GM21528 (cell line): ENCODE data around the gene AFMID.
"Not testable (repeated sequence)": the region's sequence is repeated elsewhere in the genome, so short reads cannot be mapped to it uniquely, and the experiment has no call there.

Source experiments
- ATAC-seq: cut with Tn5 transposase; IDR thresholded peaks from one replicate; pipeline ENCODE4 v1.9.1; 2021; ENCODE audit warnings: mild to moderate bottlenecking, moderate library complexity; ENCODE audit not compliant: unreplicated experiment, low FRiP score

AFMID gene

DNA sequence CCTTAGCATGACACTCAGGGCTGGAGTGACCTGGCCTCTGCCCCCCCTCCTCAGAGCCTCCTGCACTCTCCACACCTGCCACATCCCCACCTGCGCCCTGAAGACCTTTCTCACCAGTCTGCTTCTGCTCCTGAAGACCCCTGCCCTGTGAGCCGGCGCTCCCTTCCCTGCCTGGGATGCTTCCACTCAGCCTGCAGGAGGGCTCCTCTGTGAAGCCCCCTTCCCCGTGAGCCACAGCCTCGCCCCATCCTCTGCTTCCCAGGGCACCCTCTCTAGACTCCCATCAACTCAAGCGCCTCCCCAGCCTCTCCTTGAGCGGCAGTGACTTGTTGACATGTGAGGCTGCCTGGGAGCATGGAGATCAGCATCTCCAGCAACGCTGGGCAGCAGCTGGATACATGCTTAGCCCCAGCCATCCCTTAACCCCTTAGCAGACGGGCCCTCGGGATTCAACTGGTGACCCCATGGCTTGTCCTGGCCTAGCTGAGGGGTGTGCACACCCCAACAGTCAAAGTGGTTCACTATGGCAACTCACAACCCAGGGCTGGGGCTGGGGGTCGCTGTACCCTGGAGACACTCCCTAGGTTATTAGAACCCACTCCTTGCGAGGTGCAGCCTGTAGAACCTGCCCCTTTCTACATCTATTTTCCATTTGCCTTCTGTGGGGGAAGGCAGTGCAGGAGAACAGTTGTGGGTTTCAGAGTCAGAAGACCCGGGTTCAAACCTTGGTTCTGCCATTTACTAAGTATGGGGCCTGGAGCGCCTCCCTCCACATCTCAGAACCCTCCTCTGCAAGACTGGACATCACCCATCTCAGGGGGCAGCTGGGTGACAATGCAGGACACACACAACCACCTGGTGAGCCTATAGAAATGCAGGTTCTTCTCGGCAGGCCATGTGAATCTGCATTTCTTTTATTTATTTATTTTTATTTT is 65.8 kb downstream of the AFMID start:
- ATAC-seq: no peak

DNA sequence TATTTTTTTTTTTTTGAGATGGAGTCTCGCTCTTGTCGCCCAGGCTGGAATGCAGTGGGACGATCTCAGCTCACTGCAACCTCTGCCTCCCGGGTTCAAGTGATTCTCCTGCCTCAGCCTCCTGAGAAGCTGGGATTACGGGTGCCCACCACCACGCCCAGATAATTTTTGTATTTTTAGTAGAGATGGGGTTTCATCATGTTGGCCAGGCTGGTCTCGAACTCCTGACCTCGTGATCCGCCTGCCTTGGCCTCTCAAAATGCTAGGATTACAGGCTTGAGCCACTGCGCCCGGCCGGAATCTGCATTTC is 66.4 kb downstream of the AFMID start:
- not testable (repeated sequence) for ATAC-seq

DNA sequence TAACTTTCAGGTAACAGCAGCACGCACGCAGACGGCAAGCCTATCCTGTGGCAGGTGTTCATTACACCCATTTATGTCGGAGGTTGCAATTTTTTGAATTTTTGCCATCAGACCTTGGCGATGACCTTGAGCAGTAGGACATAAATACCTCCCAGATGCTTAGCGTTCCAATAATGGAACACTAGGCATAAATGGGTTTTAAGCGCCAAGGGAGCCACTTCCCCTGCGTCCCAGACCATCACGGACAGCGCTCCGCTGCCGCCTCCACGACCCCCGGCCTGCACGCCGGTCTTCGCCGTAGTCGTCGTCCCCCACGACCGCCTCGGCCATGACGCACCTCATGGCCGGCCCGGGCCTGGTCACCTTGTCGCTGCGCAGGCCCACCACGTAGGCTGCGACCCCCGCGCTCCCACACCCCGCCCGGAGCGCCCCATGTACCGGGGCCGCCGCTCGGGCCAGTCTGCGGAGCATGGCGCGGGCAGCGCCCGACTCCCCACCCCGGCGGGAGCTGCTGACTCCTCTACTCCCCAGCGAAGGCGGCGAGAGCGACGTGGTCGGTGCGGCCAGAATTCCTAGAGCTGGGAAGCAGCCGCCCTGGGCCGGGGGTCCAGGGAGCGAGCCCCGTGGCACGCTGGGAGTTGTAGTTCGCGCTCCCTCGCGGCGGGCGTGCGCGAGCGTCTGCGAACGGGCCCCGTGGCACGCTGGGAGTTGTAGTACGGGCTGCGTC is 66.9 kb downstream of the AFMID start:
- ATAC-seq: no peak

DNA sequence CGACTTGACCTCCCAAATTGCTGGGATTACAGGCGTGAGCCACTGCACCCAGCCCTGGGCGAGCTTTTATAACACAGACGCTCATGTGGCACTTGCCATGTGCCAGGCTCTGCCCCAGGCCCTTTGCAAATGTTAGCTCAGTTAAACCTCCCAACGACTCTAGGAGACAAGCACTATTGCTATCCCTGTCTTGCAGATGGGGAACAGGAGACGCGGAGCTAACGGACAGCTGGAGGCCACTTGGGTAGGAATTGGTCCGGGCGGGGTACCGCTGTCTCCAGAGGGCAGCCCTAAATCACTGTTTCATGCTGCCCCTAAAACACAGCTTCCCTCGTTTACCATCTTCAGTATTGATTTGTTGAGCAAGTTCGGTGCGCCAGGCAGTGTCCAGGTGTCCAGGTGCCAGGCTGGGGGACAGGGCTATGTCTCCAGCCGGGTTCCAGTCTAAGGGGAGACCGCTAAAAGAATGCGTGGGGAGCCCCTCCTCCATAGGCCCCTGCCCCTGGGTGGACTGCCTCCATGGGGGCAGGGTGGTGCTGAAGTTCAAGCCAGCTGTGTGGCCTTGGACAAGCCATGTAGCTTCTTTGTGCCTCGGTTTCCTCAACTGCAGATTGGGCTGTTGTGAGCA is 68.0 kb downstream of the AFMID start:
- no peak for ATAC-seq

DNA sequence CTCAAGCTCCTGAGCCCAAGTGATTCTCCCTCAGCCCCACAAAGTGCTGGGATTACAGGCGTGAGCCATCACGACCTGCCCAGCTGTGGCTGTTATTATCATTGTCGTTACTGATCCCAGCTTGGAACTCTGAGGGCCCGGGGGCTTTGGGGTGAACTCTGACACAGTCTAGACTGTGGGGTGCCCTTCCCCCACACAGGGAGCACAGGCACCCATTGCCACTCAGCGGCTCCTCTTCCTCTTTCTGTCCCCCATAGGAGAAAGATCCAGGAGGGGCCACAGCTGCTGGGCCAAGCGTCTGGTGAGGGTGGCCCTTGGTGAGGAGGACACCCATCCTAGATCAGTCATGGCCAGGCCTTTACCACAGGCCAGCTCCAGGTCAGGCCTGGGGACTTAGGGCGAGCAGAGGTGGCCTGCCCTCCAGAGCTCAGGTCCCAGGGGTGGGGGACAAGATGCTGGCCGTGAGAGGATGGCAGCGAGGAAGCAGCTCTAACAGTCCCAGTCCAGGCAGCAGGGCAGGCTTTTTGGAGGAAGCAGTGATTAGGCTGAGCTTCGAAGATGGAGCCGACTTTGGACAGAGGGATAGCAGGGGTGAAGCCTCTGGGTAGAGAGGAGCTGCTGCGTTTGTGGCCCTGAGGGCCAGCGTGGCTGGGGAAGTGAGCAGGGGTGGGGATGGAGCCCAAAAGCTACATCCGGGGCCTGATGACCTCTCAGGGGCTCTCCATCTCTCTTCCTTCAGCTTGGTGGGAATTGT is 69.0 kb downstream of the AFMID start:
- no peak for ATAC-seq

- no peak for ATAC-seq
Measured at GRCh38 chr17:78256707-78257591, 69.8 kb downstream of the AFMID start.
